Stimulated activated naive CD8-positive, alpha-beta T cell treated with anti-CD3 and anti-CD28 coated beads, Interleukin-15, Interleukin-2, amounts not matched to agents 100 U/mL and 50 U/mL, for 24 hours (primary cell): ENCODE data around the gene HTRA3.
A peak's percentile ranks its signal among the peaks of the same experiment; 100 is the strongest.

Source experiments
- ATAC-seq: fragments of 150-1000 bp; cut with Tn5 transposase; one replicate; pipeline ENCODE4 v1.10.0; 2021
- DNase-seq: peaks from one replicate; pipeline ENCODE4 v3.0.0; 2021

HTRA3 gene

GRCh38 chr4:8234715-8235114 is 34.8 kb upstream of the HTRA3 start:
- ATAC-seq: no peak
- no peak for DNase-seq

DNA sequence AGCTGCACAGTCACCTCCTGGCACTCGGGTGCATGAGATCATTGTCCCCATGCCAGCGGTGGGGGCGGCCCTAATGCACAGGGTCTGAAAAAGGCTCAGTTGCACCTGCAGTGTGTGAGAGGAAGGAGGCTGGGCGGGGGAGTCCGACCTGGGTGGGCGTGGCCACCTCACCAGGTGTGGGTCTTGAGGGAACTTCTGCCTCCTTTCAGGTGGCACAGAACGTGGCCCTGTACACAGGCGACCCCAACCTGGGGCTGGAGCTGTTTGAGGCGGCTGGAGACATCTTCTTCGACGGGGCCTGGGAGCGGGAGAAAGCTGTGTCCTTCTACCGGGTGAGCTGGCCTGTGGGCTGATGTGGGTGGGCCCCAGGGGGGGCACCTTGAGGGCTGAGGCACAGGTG is 34.3 kb upstream of the HTRA3 start:
- DNase-seq (no peak), ATAC-seq (no peak)

DNA sequence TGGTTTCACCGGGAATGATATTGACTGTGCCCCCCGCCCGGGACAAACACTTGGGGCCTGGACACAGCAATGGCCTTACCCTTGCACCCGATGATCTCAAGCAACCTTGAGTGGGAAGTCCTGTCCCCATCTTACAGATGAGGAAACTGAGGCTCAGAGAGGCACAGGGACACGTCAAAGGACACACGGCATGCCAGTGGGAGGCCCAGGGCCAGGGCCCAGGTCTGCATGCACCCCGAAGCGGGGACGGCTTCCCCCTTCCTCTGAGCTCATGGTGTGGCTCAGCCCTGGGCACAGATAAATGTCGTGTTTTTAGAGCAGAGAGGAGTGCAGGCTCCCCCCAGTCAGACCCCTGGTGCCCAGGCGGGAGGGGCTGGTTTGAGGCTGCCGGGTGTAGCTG is 33.9 kb upstream of the HTRA3 start:
- DNase-seq: no peak
- no peak for ATAC-seq

DNA sequence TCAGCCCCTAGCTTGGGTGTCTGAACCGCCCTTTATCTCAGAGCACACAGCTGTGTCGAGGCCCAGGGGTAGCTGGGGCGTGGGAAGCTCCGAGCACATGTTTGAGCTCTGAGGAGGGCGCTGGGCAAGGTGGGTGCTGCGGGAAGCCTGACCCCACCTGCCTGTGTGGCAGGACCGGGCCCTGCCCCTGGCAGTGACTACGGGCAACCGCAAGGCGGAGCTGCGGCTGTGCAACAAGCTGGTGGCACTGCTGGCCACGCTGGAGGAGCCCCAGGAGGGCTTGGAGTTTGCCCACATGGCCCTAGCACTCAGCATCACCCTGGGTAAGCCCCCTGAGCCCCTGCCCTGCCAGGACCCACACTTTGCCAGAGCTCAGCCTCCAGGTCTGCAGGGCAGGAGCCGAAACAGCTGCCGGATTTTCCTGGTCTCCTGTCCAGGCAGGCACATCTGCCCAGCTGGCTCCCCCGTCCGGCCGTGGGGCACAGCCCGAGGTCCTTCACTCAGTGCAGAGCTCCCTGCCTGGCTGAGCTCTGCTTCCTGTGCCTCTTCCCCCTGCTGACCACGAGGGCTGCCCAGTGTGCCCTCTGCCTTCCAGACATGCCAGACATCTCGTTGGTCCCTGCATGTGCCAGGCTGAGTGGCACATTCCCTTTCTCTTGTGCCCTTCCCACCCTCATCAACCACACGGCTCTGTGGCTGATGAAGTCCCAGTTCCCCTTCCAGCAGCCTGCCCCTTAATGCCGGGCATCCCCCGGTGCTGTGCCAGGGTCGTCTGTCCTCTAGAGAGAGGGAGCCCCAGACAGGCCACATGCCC is 33.2 kb upstream of the HTRA3 start:
- ATAC-seq: no peak
- DNase-seq: no peak

GRCh38 chr4:8236920-8237195 is 32.7 kb upstream of the HTRA3 start:
- DNase-seq: no peak
- no peak for ATAC-seq

DNA sequence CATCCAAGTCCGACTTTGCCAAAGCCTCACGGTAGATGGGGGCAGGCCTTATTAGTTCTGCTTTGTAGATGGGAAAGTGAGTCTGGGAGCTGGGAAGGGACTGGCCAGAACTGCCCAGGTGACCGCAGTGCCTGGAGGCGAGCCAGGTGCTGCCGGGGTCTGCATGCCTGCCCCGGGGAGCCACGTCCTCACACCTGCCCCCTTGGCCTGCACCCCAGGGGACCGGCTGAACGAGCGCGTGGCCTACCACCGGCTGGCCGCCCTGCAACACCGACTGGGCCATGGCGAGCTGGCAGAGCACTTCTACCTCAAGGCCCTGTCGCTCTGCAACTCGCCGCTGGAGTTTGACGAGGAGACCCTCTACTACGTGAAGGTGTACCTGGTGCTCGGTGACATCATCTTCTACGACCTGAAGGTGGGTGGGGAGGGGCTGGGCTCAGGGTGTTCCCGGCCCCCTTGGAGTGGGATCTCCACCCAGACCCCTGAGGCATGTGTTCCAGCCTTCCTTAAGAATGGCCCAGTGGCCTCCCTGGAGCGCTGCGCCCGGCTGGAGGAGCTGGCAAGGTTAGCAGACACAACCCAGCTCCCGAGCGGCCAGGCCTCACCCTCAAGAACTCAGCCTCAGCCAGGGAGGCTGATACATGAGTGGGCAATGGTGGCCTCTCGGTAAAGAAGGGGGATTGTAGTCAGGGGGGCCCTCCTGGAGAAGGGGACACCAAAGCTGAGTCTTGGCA is 32.1 kb upstream of the HTRA3 start:
- ATAC-seq (no peak), DNase-seq (no peak)

DNA sequence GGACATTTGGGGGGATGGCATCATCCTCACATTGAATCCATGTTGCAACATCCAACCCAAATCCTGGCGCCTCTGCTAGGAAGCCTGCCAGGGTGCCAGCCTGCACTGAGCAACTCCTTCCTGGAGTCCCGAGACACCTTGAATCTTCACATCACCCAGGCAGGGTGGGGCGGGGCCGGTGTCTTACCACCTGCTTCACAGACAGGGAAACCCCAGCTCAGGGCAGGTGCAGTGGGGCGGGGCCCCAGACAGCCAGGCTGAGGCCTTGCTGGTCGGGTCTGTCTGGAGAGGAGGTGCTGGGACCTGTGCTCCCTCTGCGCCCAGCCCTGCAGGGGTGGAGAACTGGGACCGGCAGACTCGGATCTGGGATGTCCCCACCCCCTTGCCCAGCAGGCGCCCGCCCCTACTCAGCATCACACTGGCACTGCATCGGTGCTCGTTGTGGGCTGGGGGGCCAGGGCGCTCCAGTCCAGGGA is 31.5 kb upstream of the HTRA3 start:
- ATAC-seq (no peak), DNase-seq (no peak)

- DNase-seq: no peak
- ATAC-seq: no peak
Observed at GRCh38 chr4:8238515-8239053, 31.0 kb upstream of the HTRA3 start.

GRCh38 chr4:8239226-8239625 is 30.3 kb upstream of the HTRA3 start:
- no peak for DNase-seq
- ATAC-seq: no peak

GRCh38 chr4:8239661-8240060 is 29.9 kb upstream of the HTRA3 start:
- ATAC-seq (no peak), DNase-seq (no peak)

DNA sequence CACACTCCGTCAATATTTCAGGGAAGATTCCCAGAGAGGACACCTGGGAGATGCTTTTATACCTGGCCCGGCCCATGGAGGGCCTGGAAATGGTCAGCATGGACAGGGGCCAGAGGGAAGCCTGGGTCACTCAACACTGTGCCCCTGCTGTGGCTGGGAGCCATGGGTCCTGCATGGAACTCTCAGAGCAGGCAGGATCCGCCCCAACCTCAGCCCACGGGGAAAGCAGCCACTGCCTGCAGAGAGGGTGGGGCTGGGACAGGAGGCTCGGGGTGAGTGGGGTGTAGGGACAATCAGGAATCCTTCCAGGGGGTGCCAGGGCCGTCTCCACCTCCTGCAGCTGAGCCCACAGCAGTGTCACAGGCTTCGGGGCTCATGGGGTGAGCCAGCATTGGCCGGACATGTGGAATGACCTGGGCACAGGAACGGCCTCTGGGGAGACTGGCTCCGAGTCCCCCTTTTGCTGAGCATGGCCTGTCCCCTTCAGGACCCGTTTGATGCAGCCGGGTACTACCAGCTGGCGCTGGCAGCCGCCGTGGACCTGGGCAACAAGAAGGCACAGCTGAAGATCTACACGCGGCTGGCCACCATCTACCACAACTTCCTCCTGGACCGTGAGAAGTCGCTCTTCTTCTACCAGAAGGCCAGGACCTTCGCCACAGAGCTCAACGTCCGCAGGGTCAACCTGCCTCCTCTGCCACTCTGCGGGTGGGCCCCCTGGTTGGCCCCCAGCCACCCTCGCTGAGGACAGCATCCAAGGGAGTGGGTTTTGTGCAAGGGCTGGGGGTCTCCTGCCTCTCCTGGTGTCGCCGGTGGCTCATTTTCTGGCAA is 29.1 kb upstream of the HTRA3 start:
- no peak for DNase-seq
- no peak for ATAC-seq

DNA sequence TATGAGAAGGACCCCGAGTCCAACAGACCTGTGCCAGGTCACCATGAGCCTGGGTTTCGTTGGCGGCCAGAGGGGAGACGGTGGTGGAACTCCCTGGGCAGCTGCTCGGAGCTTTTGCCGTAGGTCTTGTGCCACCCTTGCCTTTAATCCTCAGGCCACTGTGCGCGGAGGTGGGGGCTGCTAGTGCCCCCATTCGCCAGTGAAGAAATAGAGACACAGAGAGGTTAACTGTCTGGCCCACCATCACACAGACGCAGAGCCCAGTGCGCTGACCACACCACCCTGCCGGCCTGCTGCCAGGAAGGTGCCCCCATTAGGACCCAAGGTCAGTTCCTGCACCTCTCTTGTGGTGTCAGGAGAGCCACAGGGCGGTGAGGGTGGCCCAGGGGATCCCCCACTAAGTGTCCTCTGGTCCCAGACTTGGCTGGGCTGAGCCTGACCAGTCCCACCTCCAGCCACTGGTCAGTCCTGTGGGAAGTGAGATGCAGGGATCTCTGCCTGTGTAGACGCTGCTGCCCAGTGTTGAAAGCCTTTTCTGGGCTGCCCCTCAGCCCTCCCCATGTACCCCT is 28.3 kb upstream of the HTRA3 start:
- no peak for DNase-seq
- ATAC-seq: no peak

GRCh38 chr4:8241895-8242696 is 27.5 kb upstream of the HTRA3 start:
- peak; percentile 92 for DNase-seq
- peak; percentile 89 for ATAC-seq

- ATAC-seq: no peak
- no peak for DNase-seq
Observed at GRCh38 chr4:8242782-8243560, 26.6 kb upstream of the HTRA3 start.

DNA sequence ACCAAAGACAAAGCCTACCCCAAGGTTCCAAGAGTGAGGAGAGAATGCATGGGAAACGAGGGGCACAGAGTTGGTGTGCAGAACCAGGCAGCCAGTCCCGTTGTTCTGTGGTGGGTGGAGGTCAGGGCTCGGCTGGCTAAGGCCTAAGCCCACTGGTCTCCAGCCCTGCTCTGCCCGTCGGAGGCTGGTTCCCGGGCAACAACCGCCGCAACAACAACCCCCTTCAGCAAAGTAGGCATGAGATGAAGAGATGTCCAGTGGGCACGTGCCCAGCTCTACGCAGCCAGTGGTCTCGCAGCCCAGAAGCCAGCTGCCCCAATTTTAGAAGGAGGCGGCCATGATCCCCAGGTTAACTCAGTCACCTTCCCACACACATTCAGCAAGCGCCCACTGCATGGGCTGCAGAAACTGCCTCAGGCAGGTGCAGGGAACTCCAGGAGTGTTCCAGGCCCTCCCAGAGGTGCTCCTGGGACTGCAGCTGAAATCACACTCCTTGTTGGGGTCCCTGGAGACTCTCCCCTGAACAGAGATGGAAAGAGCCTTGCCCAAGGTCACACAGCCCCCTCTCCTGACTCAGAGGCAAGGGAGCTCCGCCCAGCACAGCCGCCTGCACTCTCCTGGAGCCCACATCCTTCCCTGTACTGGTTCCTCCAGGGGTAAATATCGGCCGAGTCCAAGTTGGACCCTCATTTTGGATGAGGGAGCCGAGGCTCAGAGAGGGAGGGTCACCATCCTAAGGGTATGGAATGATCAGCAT is 25.4 kb upstream of the HTRA3 start:
- ATAC-seq: no peak

GRCh38 chr4:8244931-8245460 is 24.6 kb upstream of the HTRA3 start:
- ATAC-seq: no peak
- no peak for DNase-seq

More for the DNA sequence above, 25.4 kb upstream of the HTRA3 start:
- DNase-seq: no peak

- no peak for ATAC-seq
- no peak for DNase-seq
Observed at GRCh38 chr4:8245884-8246833, 23.4 kb upstream of the HTRA3 start.
